Mucosa of descending colon (tissue), 3 donors: ENCODE measurements around the gene TNK2. TPM values are rescaled to one million over a fixed set of nuclear protein-coding genes. Genes with fewer than 3 reads are reported as not detected.

Experiments used
- ATAC-seq: fragments of 200-7000 bp; cut with Tn5 transposase; one replicate; pipeline ENCODE4 v1.9.1; 2020; ENCODE audit warnings: mild to moderate bottlenecking, moderate library complexity
- DNase-seq, 3 donors: peaks; one replicate each; pipeline ENCODE4 v3.0.0-alpha.2; 2020
- H3K36me3 ChIP-seq: fragments of 200-600 bp; one replicate; pipeline ENCODE4 v1.8.0; 2021; ENCODE audit warnings: low read depth, mild to moderate bottlenecking
- H3K4me1 ChIP-seq: fragments of 200-600 bp; one replicate; pipeline ENCODE4 v1.8.0; 2021; ENCODE audit warnings: low read depth, mild to moderate bottlenecking
- H3K4me3 ChIP-seq: fragments of 200-600 bp; one replicate; pipeline ENCODE4 v1.8.0; 2021; ENCODE audit warnings: mild to moderate bottlenecking
- H3K9me3 ChIP-seq: fragments of 200-600 bp; one replicate; pipeline ENCODE4 v1.8.0; 2021; ENCODE audit warnings: mild to moderate bottlenecking
- intact Hi-C, 2 donors: fragments of 100-400 bp; cut with DNase I in 1 of 2; cut with micrococcal nuclease in 1 of 2; formaldehyde crosslinking; loops; one replicate each; pipeline versions ENCODE4 v1.11.0 to v1.11.1; 2022; cut with DNase I, micrococcal nuclease
- total RNA-seq, 3 donors: library from RNA; stranded (reverse); fragmentation: NEBNext Ultra II Directional in 2 of 3; extraction: Animal tissue kit (Norgen Biotek cat#: 25700) in 2 of 3; gene quantifications; one replicate each; pipeline versions ENCODE4 v1.2.1 to v1.2.4, GENCODE V29; 2021 to 2023
- TF ChIP-seq, protein P1 (sequence below): fragments of 200-600 bp; IDR thresholded peaks from one replicate; pipeline ENCODE4 v1.8.0; 2022; ENCODE audit warnings: antibody characterized with exemption, mild to moderate bottlenecking
- donor health status: DM: no; HTN: no; CAD: no; lungs with moderate emphysema.
- donor health status: DM: no; HTN: no; CAD: no.
- donor health status: DM: no; HTN: yes; CAD: no.

Gene TNK2
- total RNA-seq, 3 donors from 2014 or later: 16.8 to 61.1 (median 28.0) TPM

DNA sequence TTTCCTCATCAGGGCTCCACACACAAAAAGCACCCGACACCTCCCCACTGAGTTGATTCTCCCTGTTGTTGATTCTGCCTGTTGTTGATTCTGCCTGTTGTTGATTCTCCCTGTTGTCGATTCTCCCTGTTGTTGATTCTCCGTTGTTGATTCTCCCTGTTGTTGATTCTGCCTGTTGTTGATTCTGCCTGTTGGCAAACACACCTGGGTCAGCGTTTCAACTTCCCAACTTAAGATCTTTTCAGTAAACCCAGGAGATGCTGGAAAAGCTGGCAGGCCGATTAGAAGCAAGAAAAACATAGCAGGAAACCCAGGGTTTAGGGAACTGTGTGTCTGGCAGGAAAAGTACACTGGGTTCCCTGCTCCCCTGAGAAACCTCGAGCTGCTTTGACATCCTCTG, 47.9 kb downstream of the TNK2 start:
- intact Hi-C loops: no loop called here
- no peaks in the 10 kb centered on the region for H3K36me3 ChIP-seq
- H3K4me3 ChIP-seq: no peak overlapping the region
- ATAC-seq (no peak), DNase-seq (no peak)
- no peaks in the 10 kb centered on the region for H3K4me1 ChIP-seq
- H3K9me3 ChIP-seq: no peaks in the 10 kb centered on the region
- TF ChIP-seq, protein P1, sequence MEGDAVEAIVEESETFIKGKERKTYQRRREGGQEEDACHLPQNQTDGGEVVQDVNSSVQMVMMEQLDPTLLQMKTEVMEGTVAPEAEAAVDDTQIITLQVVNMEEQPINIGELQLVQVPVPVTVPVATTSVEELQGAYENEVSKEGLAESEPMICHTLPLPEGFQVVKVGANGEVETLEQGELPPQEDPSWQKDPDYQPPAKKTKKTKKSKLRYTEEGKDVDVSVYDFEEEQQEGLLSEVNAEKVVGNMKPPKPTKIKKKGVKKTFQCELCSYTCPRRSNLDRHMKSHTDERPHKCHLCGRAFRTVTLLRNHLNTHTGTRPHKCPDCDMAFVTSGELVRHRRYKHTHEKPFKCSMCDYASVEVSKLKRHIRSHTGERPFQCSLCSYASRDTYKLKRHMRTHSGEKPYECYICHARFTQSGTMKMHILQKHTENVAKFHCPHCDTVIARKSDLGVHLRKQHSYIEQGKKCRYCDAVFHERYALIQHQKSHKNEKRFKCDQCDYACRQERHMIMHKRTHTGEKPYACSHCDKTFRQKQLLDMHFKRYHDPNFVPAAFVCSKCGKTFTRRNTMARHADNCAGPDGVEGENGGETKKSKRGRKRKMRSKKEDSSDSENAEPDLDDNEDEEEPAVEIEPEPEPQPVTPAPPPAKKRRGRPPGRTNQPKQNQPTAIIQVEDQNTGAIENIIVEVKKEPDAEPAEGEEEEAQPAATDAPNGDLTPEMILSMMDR: no peak

DNA sequence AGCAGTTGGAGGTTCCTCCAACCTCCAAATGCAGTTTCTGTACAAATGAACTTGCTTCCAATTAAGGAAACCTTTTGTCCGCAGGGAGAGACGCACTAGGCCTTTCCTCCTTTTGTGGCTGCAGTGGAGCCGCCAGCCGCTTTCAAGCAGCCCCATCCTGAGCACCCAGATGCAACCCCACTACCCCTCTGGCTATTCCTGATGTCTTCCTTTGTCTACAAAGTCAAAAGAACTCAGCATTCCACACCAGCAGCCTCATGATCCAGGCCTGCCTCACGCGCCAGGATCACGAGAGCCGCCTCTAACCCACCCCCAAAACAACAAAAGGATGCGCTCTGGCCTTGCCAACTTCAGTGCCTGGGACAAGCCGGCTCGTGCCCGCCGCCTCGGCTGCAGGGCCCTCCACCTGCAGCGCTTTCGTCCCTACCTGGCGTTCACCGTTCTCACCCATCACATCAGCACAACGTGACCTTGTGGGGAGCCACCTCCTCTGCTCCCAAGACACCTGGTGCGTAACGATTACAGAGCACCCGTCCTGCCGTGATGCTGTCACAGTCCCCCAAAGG, 48.4 kb downstream of the TNK2 start:
- H3K36me3 ChIP-seq: no peaks in the 10 kb centered on the region
- intact Hi-C loops: loop anchor here (2.0 to 5.0 kb wide), 2 partner anchors 55 to 57 kb away; no protein-coding TSS in a partner anchor
- H3K4me1 ChIP-seq: no peaks in the 10 kb centered on the region
- H3K9me3 ChIP-seq: no peaks in the 10 kb centered on the region
- TF ChIP-seq, protein P1: no peak
- ATAC-seq (no peak), DNase-seq (no peak)
- H3K4me3 ChIP-seq: no peak overlapping the region

DNA sequence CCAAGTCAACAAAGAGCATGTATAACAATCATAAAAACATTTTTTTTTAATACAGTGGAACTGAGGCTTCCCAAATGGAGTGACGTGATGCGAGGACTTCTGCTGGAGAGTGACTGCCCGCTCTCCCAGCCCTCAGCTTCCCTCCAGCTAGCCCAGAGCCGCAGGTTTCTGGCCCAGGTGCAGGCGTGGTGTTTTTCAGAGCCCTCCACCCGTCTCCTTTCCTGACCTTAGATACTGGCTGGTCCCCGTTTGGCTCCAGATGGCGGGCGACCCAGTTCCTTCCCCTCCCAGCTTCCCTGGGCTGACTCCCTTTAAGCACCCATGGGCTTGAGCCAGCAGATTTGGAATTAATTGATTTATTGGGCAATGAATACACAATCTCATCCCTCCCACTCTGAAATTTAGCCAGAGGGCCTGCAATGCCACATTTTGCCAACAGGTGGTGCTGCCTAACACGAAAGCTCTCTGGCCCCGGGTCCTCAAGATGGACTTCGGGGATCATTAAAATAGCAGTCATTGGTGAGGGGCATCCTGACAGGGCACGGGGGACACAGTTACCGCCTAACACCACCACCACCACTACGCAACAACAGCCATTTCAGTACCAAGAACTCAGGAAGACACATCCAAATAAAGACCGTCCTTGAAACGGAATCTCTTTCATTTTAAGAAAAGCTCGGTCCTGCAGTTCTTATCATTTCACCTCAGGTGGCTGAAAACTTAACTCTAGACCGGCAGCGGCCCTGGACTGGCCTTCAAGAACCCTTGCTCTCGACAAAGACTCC, 49.1 kb downstream of the TNK2 start:
- peak in 2 of 3 donors; percentile 77 to 88 for DNase-seq
- H3K4me3 ChIP-seq: no peak overlapping the region
- no peaks in the 10 kb centered on the region for H3K36me3 ChIP-seq
- TF ChIP-seq, protein P1: peak; percentile 94
- no peaks in the 10 kb centered on the region for H3K4me1 ChIP-seq
- ATAC-seq: peak; percentile 55
- intact Hi-C loops: loop anchor here (2.0 to 5.0 kb wide), 2 partner anchors 56 to 58 kb away; no protein-coding TSS in a partner anchor
- H3K9me3 ChIP-seq: no peaks in the 10 kb centered on the region

DNA sequence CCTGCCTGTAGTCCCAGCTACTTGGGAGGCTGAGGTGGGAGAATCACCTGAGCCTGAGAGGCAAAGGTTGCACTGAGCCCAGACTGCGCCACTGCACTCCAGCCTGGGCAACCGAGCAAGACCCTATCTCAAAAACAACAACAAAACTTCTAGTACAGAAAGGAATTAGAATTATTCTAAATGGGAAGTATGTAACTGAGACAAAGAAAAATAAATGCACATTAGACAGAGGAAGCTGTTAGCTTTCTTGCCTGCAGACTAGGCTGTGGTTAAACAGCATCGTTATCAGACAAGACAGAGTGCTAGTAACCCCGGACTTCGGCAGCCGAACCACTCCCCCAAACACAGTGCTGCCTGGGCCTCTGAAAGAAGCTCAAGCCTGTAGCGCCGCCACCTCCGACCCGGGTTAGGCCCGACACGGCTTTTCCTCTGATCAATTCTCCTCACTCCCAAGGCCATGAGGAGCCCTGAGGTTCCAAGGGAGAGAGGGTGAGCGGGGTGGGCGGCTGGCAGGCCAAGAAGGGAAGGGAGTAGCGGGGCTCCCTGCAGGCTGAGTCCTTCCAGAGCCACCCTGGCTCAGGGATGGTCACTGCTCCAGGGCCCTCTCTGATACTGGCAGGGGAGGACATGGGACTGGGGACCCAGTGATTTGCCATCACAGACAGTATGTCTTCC, 51.8 kb downstream of the TNK2 start:
- TF ChIP-seq, protein P1: no peak
- DNase-seq: peak in 1 of 3 donors; percentile 32
- Histone ChIP-seq H3K9me3 (no peaks in the 10 kb centered on the region), H3K4me3 (no peak overlapping the region), H3K4me1 (no peaks in the 10 kb centered on the region), H3K36me3 (no peaks in the 10 kb centered on the region)
- intact Hi-C loops: loop anchor here in 1 of 2 donors (5.0 kb wide), 1 partner anchor 61 kb away; no protein-coding TSS in a partner anchor
- no peak for ATAC-seq

DNA sequence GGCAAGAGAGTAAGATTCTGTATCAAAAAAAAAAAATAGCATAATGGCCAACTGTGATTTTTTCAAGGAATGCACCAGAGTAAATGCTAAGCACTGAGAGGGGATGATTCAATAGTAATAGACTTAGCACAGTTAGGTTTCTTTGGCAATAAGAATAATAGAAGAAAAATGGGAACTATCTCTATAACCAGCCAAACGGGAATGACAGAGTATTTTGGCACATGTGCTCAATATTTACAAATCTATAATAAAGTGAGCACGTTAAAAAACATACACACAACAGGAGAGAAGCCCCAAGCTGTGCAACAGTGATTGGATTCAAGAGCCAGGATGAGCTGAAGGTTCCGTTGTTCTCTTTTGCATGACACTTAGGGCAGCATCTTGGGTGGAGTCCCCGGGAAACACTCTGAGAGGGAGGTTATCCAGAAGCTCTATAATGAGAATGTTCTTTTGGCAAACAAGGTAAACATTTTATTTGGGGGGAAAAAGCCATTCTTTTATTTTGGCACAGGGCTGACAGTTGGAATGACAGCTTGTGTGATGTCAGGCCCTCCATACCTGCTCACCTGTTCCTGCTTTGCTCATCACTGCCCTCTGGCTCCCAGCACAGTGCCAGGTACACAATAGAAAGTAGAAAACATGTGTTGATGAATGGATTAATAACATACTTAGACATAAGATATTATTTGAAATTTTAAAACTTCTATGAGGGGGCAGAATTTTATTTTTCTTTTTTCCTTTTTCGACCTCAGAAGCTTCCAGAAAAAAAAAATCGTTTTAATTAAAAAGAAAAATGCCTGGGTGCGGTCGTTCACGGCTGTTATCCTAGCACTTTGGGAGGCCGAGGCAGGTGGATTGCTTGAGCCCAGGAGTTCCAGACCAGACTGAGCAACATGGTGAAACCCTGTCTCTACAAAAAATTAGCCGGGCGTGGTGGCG, 52.6 kb downstream of the TNK2 start:
- no peaks in the 10 kb centered on the region for H3K9me3 ChIP-seq
- peak in 2 of 3 donors; percentile 19 to 54 for DNase-seq
- TF ChIP-seq, protein P1: no peak

More for the DNA sequence above, 52.6 kb downstream of the TNK2 start:
- H3K4me1 ChIP-seq: no peaks in the 10 kb centered on the region
- intact Hi-C loops: loop anchor here (2.0 to 5.0 kb wide), 2 partner anchors 39 to 62 kb away; no protein-coding TSS in a partner anchor
- H3K36me3 ChIP-seq: no peaks in the 10 kb centered on the region
- no peak overlapping the region for H3K4me3 ChIP-seq
- ATAC-seq: peak; percentile 50
